ENCODE results near the gene ZBBX.
"Not testable (repeated sequence)": the region's sequence is repeated elsewhere in the genome, so short reads cannot be mapped to it uniquely, and the experiment has no call there.

ZBBX gene

GRCh38 chr3:167380004-167380689, at the start of gene ZBBX:
Gene ZBBX (minus strand): TSS chr3:167380297. CDS start chr3:167372901, 7,396 bp downstream.
- DNase-seq = peak; percentile 93

- DNase-seq = not testable (repeated sequence)
Observed at GRCh38 chr3:167426962-167427361, 46.9 kb upstream of the ZBBX start.

GRCh38 chr3:167422396-167422795, 42.3 kb upstream of the ZBBX start:
- not testable (repeated sequence) for DNase-seq

GRCh38 chr3:167409611-167410010, 29.5 kb upstream of the ZBBX start:
- no peak for DNase-seq

GRCh38 chr3:167406876-167407492, 26.9 kb upstream of the ZBBX start:
- DNase-seq = no peak

GRCh38 chr3:167397826-167398225, 17.7 kb upstream of the ZBBX start:
- no peak for DNase-seq

GRCh38 chr3:167396075-167396474, 16.0 kb upstream of the ZBBX start:
- DNase-seq = no peak

GRCh38 chr3:167394003-167394402, 13.9 kb upstream of the ZBBX start:
- DNase-seq = no peak

- no peak for DNase-seq
Observed at GRCh38 chr3:167382155-167382554, 2.1 kb upstream of the ZBBX start.

- no peak for DNase-seq
Observed at GRCh38 chr3:167375478-167375877, 4.6 kb downstream of the ZBBX start.

- DNase-seq = no peak
Observed at GRCh38 chr3:167372138-167372537, 8.0 kb downstream of the ZBBX start.

GRCh38 chr3:167361948-167362347, 18.1 kb downstream of the ZBBX start:
- DNase-seq = no peak

GRCh38 chr3:167361306-167361705, 18.8 kb downstream of the ZBBX start:
- no peak for DNase-seq

- no peak for DNase-seq
Observed at GRCh38 chr3:167355446-167355845, 24.7 kb downstream of the ZBBX start.

- no peak for DNase-seq
Observed at GRCh38 chr3:167354751-167355150, 25.3 kb downstream of the ZBBX start.

GRCh38 chr3:167350245-167350862, 29.7 kb downstream of the ZBBX start:
- DNase-seq = no peak

- no peak for DNase-seq
Observed at GRCh38 chr3:167346171-167346570, 33.9 kb downstream of the ZBBX start.

- DNase-seq = no peak
Observed at GRCh38 chr3:167330993-167331785, 48.9 kb downstream of the ZBBX start.

GRCh38 chr3:167323572-167323971, 56.5 kb downstream of the ZBBX start:
- no peak for DNase-seq

- DNase-seq = no peak
Observed at GRCh38 chr3:167318996-167319615, 61.0 kb downstream of the ZBBX start.

- no peak for DNase-seq
Observed at GRCh38 chr3:167318306-167318705, 61.8 kb downstream of the ZBBX start.

- DNase-seq = no peak
Observed at GRCh38 chr3:167306319-167306718, 73.8 kb downstream of the ZBBX start.

- DNase-seq = no peak
Observed at GRCh38 chr3:167305340-167305890, 74.7 kb downstream of the ZBBX start.
